GM18511 (cell line): Measurements from ENCODE around the gene HTR1D.
"Not testable (repeated sequence)": the region's sequence is repeated elsewhere in the genome, so short reads cannot be mapped to it uniquely, and the experiment has no call there.

Source experiments
- ATAC-seq: cut with Tn5 transposase; IDR thresholded peaks from one replicate; pipeline ENCODE4 v1.9.1; 2021; ENCODE audit warnings: mild to moderate bottlenecking, moderate library complexity; ENCODE audit not compliant: unreplicated experiment

Gene HTR1D, protein sequence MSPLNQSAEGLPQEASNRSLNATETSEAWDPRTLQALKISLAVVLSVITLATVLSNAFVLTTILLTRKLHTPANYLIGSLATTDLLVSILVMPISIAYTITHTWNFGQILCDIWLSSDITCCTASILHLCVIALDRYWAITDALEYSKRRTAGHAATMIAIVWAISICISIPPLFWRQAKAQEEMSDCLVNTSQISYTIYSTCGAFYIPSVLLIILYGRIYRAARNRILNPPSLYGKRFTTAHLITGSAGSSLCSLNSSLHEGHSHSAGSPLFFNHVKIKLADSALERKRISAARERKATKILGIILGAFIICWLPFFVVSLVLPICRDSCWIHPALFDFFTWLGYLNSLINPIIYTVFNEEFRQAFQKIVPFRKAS

DNA sequence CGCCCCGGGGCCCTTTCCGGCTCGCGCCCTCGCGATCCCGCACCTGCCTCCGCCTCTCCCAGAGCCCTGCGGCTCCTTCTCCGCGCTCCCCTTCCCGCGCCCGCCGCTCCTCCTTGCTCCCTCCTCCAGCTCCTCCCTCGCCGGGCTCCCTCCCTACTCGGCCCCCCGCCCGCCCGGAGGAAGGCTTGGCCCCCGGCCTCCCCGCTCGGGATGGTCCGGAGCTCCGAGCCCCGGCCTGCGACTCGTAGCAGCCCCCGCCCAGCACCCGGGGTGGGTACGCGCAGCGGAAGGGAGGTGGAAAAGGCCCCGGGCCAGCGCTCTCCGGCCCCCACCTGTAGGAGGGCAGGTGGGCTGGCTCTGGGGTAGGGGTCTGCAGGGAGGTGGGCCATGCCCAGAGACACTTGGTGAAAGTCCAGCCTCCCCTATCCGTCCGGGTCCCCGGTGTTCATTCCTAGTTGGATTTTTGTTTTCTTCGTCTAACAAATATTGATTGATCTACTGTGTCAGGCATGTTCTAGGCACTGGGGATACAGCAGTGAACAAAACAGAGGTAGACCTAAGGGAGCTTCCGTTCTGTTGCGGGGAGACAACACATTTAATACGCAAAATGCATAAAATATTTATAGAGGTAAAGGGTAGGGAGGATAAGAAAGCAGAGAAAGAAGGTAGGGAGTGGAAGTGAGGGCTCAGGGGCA is at the start of gene HTR1D:
Gene HTR1D, minus strand, starts transcription at position 82 of the 695 bp plus-strand sequence. CDS start 23,283 bp downstream, outside the sequence.
- no peak for ATAC-seq

DNA sequence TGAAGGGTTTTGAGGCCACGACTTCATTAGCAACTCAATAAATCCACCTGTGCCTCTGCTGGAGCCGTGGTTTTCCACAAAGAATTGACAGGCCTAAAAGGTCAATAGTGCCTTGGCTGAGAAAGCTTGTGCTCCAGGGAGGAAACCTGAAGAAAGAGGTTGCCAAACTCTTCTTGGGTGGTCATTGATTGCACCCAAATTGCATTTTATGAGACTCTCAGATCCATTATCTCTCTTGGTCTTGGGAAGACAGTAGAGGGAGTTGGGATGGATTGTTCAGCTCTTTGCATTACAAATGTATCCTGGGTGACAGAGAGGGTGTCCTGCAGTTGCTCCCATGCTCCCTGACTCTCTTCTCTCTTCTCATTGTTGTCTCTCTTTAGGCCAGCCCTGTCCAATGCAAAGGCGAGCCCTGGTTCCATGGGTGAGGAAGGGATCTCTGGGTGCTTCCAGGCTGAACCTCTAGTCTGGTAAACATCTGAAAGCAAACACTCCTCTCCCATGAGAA is 46.1 kb upstream of the HTR1D start:
- no peak for ATAC-seq

DNA sequence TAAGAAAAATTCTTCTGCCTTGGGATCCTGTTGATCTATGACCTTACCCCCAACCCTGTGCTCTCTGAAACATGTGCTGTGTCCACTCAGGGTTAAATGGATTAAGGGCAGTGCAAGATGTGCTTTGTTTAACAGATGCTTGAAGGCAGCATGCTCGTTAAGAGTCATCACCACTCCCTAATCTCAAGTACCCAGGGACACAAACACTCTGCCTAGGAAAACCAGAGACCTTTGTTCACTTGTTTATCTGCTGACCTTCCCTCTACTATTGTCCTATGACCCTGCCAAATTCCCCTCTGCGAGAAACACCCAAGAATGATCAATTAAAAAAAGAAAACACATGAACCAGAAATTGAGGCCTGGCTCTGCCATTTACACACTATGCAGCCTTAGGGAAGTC is 40.8 kb upstream of the HTR1D start:
- ATAC-seq = not testable (repeated sequence)

DNA sequence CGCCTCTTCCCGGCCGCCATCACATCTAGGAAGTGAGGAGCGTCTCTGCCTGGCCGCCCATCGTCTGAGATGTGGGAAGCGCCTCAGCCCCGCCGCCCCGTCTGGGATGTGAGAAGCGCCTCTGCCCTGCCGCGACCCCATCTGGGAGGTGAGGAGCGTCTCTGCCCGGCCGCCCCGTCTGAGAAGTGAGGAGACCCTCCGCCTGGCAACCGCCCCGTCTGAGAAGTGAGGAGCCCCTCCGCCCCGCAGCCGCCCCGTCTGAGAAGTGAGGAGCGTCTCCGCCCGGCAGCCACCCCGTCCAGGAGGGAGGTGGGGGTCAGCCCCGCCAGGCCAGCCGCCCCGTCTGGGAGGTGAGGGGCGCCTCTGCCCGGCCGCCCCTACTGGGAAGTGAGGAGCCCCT is 40.1 kb upstream of the HTR1D start:
- not testable (repeated sequence) for ATAC-seq

DNA sequence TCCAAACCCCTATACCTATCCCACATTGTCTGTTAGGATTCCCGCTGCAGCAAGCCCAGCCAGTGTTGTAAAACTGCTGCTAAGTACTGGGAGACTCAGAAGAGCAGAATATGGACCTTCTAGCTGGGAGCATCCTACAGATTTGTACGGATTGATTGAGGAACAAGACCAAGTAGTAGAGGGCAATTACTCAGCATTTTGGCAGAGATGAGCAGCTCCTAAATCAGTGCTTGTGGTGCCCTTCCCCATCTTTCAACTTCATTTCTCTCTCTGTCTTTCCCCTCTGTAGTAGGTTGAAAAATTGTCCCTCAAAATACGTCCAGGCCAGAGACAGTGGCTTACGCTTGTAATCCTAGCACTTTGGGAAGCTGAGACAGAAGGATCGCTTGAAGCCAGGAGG is 37.3 kb upstream of the HTR1D start:
- no peak for ATAC-seq

DNA sequence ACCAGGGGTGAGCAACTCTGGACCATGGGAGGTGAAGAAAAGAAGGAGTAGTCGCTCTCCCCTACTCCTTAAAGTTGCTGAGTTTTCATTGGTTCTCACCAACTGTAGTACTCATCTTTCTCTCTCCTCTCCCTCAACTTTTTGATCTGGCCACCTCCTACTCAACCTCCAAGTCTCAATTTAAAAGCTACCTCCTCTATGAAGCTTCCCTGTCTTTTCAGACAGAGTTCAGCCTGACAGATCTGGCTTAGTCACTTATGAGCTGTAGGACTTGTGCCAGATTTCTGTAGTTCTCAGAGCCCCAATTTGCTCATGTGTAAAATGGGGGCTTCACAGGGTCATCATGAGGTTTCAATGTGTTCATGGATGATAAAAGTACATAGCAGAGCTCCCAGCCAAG is 34.5 kb upstream of the HTR1D start:
- ATAC-seq = no peak

DNA sequence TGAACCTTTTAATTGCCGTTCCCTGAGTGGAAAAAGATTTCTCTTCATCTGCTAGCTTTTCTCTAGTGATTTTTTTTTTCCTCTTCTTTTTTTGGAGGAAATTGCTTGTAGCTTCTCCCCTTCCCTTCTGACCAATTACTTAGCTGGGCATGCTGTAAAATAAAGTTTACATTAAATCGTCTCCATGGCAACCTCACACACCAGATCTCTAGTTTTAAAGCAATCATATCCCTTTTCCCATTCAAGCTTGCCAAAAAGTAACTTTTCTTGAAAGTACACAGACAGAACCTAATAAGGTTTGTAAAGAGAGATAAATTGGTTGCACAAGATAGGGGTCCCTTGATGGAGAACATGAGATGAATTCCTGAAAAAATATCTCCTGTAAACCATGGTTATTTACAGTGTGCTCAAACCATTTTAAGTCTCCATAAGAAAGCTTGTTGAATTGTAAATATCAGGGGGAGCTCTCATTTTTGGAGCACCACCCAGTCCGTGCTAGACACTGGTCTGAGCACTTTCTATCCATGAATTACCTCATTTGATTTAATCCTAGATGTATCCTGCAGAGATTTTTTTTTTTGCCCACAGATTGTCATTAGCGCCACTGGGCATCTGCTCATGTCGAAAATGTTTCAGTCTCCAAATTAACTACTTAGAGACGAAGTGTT is 32.6 kb upstream of the HTR1D start:
- ATAC-seq = no peak

DNA sequence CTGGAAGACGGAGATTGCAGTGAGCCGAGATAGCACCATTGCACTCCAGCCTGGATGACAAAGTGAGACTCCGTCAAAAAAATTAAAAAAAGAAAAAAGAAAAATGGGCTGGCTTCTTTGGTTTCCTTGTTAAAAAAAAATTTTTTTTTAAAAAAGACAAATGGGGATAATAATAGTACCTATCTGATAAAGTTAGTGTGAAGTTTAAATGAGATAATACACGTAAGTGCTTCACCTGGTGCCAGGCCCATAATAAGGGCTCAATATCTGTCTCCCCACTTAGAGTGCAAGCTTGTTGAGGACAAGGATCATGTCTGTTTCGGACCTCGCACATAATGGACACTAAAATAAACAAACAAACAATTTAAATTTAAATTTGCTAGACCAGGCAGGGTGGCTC is 30.0 kb upstream of the HTR1D start:
- ATAC-seq = no peak

DNA sequence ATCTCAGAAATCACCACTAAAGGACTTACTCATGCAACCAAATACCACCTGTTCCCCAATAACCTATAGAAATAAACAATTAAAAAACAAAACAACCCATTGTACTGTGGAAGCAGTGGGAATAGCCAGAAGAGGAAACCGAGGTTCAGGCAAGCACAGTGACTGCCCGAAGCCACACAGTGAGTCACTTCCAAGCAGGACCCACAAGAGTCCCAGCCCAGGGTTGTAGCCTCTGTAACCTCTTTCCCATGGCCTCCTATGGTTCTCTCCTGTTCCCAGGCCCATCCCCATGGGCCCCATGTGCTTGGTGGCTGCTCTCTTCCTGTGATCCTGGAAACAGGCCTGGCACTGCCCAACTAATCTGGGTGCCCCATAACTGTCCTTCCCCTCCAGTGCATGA is 29.0 kb upstream of the HTR1D start:
- no peak for ATAC-seq

DNA sequence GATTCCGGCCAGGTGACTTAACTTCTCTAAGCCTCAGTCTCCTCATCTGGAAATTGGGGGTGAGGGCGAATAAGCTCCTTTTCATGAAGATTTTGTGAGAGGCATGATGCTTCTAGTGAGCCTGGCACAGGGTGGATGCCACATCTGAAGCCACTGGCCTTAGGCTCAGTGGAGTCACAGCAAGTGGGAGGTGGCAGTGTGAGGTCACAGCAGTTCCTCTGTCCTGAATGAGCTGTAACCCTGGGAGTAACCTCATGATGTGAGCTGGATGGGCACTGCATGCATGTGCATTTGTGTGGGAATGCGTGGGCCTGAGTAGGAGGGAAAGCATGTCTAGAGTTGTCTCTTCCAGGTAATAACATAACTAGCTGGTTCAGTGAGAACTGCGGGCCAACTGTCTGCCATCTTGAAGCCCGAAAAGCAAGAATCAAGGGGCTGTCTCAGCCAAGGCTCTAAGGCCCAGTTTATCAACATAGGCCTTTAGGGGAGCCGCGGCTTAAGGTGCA is 27.0 kb upstream of the HTR1D start:
- ATAC-seq = no peak

DNA sequence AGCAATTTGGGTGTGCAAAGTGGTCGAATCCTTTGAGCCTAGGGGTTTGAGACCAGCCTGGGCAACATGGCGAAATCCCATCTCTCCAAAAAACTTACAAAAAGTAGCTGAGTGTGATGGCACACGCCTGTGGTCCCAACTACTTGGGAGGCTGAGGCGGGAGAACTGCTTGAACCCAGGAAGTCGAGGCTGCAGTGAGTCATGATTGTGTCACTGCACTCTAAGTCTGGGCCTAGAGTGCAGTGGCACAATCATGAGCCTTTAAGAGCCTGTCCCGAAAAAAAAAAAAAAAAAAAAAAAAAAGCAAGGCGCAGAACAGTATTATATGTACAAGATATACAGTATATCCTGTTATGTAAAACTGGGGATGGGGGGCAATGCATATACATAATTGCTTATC is 25.1 kb upstream of the HTR1D start:
- ATAC-seq = no peak

DNA sequence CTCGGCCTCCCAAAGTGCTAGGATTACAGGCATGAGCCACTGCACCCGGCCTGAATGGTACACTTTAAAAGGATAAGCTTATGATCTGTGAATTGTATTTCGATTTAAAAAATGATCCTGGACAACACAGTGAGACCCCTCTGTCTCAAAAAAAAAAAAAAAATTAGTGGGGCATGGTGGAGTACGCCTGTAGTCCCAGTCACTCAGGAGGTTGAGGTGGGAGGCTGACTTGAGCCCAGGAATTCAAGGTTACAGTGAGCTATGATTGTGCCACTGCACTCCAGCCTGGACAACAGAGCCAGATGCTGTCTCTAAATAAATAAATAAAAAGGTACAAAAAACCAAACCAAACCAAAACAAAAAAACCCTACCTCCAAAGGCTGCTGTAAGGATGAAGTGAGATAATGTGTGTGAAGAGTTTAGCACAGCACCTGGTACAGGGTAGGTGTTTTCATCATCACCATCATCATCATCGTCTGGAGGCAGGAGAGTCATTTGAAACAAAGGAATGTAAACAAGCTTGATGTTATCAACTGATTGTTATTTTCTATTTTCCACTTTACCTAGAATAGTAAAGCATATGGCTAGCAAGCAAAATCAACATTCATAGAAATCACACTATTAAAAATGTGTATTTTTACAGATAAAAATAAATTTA is 22.5 kb upstream of the HTR1D start:
- ATAC-seq = no peak

DNA sequence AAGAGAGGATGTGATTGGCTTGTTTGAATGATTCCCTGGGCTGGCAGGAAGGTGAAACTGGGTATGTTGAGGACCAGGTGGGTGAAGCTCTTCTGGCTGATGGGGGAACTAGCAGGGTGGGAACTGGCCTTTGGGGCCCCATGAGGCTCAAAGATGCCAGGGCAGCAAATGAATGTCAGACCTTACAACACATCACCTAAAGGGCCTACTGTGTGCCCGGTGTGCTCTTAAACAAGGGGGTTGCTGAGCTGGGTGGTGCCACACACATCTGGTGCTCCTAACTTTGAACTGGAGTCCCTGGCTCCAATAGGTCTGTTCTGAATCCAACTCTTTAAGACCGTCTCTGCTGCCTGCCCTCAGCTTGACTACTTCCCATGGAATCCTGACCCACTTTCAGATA is 21.3 kb upstream of the HTR1D start:
- no peak for ATAC-seq

DNA sequence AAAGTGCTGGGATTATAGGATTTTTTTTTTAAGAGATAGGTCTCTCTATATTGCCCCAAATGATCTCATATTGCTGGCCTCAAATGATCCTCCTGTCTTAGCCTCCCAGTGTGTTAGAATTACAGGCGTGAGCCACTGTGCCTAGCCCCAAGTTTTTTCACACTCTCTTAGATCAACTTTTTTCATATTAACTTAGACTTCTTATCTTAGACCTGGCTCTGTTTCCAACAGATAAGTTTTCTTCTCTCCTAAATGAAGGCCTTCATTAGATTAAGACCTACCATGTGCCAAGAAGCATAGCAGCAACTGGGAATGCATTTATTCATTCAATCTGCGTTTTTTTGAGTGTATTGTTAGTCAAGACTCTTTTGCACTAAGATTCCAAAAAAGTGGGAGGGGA is 20.2 kb upstream of the HTR1D start:
- no peak for ATAC-seq

DNA sequence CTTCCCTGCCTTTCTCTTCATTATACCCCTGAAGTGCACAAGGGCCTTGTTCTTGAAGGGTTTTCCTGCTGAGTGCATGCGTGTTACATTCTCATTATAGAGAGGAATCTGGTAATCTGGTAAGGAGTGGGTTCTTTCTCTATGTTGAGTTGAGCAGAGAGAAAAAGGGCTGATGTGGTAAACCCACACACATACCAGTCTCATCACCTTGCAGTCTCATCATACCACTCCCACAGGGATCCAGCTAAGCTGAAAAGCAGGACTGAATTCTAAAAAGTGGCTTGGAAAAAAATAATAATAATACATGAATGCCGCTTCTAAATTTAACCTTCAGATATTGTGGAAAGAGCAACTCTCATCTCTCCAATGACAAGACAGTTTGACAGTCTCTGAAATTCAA is 10.5 kb upstream of the HTR1D start:
- ATAC-seq = no peak

DNA sequence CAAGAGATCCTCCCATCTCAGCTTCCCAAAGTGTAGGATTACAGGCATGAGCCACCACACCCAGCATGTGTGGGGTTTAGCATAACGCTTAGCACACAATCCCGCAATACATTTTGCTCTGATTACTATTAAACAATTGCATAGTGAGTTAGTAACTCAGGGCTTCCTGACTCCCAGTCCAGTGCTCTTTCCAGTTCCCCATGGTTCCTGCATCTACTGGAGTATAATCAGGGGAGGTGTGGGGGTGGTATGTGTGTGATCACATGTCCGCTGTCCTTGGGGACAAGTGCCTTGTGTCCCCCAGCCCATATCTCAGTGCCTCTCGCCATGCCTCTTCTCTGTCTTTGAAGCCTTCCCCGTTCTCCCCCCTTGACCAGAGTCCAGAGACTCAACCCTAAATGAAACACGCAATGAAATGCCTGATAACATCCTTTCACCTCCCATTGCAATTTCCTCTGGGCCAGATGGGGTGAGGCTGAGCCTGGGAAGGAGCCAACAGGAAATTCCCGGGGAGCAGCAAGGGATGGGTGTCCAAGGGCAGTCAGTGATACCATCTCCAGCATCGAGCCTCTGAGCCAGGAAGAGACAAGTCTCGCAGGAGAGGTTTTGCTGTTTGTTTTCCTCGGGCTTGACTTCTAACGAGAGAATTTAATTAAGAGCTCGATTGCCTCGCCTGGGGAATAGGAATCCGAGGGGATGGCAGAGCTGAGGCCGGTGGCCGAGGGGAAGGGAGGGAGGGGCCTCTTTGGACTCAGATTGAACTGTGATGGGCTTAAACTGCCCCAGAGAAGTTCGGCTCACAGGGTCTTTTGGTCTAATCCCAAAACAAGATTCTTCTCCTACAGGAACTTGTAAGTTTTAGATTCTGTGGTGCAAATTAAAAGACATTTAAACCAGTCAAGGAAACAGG is 7.7 kb upstream of the HTR1D start:
- ATAC-seq = no peak

DNA sequence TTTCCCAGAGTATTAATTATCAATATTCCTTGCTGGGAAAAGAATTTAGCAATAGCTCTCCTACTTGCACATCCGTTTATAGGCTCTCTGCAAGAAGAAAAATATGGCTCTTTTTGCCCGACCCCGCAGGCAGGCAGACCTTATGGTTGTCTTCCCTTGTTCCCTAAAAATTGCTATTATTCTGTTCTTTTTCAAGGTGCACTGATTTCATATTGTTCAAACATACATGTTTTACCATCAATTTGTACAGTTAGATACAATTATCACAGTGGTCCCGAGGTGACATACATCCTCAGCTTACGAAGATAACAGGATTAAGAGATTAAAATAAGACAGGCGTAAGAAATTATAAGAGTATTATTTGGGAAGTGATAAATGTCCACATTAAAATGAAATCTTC is 6.7 kb upstream of the HTR1D start:
- ATAC-seq = not testable (repeated sequence)

DNA sequence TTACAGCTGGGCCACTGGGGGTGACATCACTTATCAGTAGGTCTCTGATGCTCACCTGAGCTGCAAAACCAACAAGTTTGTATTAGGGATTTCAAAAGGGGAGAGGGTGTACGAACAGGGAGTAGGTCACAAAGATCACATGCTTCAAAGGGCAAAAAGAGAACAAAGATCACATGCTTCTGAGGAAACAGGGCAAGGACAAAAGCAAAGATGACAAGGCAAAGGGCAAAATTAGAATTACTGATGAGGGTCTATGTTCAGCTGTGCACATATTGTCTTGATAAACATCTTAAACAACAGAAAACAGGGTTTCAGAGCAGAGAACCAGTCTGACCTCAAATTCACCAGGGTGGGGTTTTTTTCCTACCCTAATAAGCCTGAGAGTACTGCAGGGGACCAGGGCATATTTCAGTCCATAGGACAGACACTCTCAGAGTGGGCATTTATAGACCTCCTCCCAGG is 6.2 kb upstream of the HTR1D start:
- ATAC-seq = not testable (repeated sequence)

DNA sequence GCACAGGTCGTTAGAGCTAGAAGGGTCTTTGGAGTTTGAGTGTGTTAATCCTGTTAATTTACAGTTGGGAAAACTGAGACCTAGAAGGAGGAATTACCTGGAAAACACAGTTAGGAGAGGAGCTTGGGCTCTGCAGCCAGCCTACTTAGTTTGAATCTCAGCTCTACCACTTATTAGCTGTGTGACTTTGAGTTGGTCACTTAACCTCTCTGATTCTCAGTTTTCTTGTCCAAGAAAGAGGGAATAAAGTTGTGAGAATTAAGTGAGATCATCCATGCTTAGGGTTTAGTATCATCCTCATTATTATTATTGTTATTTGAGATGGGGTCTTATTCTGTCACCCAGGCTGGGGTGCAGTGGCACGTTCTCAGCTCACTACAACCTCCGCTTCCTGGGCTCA is 5.4 kb upstream of the HTR1D start:
- no peak for ATAC-seq

DNA sequence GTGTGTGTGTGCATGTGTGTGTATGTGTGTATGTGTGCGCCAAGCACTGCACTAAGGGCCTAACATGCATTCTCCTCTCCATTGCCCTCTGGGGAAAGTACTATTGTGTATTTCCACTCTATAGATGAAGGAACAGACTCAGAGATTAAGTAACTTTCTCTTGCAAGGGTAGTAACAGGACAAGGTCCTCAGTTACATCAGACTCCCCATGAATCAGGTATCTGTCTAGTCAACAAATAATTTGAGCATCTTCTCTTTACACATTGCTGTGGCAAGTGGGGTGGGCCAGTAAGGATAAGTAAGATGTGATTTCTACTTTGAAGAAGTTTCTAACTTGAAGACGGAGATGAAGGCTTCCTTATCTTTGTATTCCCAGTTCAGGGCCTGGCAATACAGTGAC is 5.0 kb upstream of the HTR1D start:
- ATAC-seq = no peak
